Tibial artery (tissue), 4 donors: ENCODE measurements around the gene CDH6.

ENCODE experiments used
- DNase-seq, 2 donors: peaks; one replicate each; pipeline ENCODE4 v3.0.0-alpha.2; 2019
- H3K27ac ChIP-seq, 2 donors: fragments of 200-600 bp; sonication (generic) in 1 of 2; 1 replicate in 1 of 2; 2 replicates in 1 of 2; pipeline ENCODE4 v1.5.1; 2018 to 2019; ENCODE audit warnings: mild to moderate bottlenecking in 1 of 2
- H3K27me3 ChIP-seq, 2 donors: fragments of 200-600 bp; sonication (generic) in 1 of 2; one replicate each; pipeline versions ENCODE4 v1.5.1 to v1.6.0; 2016 to 2019
- H3K36me3 ChIP-seq, 3 donors: fragments of 200-600 bp; sonication (generic) in 2 of 3; one replicate each; pipeline ENCODE4 v1.5.1; 2016 to 2019; ENCODE audit warnings: mild to moderate bottlenecking in 2 of 3
- H3K4me1 ChIP-seq, 4 donors: fragments of 200-600 bp; sonication (generic) in 2 of 4; 1 replicate in 3 of 4; 2 replicates in 1 of 4; pipeline ENCODE4 v1.5.1; 2016 to 2019
- H3K4me3 ChIP-seq, 2 donors: fragments of 200-600 bp; sonication (generic) in 1 of 2; 1 replicate in 1 of 2; 2 replicates in 1 of 2; pipeline ENCODE4 v1.5.1; 2018 to 2019; ENCODE audit warnings: mild to moderate bottlenecking in 2 of 2
- H3K9me3 ChIP-seq, 3 donors: fragments of 200-600 bp; sonication (generic) in 1 of 3; one replicate each; pipeline ENCODE4 v1.5.1; 2016 to 2019
- CTCF ChIP-seq, 2 experiments: fragments of 200-600 bp in 1 of 2; fragments of 450-650 bp in 1 of 2; IDR thresholded peaks; one replicate each; pipeline ENCODE4 v1.5.1; 2017 to 2019; ENCODE audit warnings: antibody characterized with exemption in 2 of 2, mild to moderate bottlenecking in 1 of 2, moderate library complexity in 1 of 2
- intact Hi-C: fragments of 100-400 bp; cut with DNase I; formaldehyde crosslinking; loops from one replicate; pipeline ENCODE4 v1.15.0; 2023; ENCODE audit warnings: low total_unique reads

CDH6 gene

GRCh38 chr5:31157720-31158119 is 35.8 kb upstream of the CDH6 start:
- Histone ChIP-seq H3K9me3 (no peaks in the 10 kb centered on the region), H3K27me3 (no peaks in the 10 kb centered on the region), H3K4me1 (peaks cover 0 to 24% (median 2%) of the 10 kb centered on the region in 4 donors), H3K4me3 (no peak overlapping the region), H3K27ac (no peak overlapping the region), H3K36me3 (no peaks in the 10 kb centered on the region)
- intact Hi-C loops = no loop called here
- TF ChIP-seq CTCF (IDR thresholded peaks at IDR 0.05) = no peak
- no peak for DNase-seq

DNA sequence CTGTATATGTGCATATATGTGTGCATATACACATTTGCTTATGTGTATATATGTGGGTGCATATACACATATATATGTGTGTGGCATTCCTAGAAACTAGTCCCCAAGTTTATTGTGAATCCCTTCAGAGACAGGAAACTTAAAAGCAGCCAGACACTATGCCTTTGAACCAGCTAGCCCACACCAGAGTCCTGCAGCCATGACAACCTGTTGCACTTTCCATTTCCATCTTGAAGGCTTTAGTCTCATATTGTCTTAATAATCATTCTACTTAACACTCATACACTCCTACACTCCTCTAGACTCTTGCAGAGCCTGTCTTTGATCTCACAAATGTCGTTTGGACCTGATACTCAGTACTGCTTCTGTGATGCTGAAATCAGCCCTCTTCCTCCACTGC is 34.8 kb upstream of the CDH6 start:
- peaks cover 0 to 24% (median 2%) of the 10 kb centered on the region in 4 donors for H3K4me1 ChIP-seq
- no peak overlapping the region for H3K27ac ChIP-seq
- DNase-seq = no peak
- no peaks in the 10 kb centered on the region for H3K36me3 ChIP-seq
- no peak for TF ChIP-seq CTCF (IDR thresholded peaks at IDR 0.05)
- H3K27me3 ChIP-seq = no peaks in the 10 kb centered on the region
- no peak overlapping the region for H3K4me3 ChIP-seq
- intact Hi-C loops = no loop called here
- no peaks in the 10 kb centered on the region for H3K9me3 ChIP-seq

DNA sequence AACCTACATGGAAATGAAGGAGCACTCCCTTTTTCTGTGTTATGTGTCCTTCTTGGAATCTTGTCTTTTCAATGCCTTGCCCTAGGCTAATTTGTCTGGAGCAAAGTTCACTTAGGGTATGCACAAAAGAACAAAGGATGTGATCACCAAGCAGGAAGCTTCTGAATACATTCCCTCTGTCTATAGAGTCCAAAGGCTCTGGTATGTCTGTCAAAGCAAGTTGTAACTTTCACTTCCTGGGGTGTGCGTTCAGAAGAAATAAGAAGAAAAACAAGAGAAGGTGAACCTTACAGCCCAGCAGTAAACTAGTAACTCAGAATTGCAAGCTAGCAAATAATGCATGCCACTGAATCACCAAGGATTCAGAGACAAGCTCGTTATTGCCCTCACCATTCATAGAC is 31.7 kb upstream of the CDH6 start:
- intact Hi-C loops = no loop called here
- DNase-seq = no peak
- H3K27ac ChIP-seq = peak overlapping the region in 1 of 2 donors; percentile 9
- no peaks in the 10 kb centered on the region for H3K9me3 ChIP-seq
- no peaks in the 10 kb centered on the region for H3K27me3 ChIP-seq
- peaks cover 0 to 24% (median 2%) of the 10 kb centered on the region in 4 donors for H3K4me1 ChIP-seq
- no peak for TF ChIP-seq CTCF (IDR thresholded peaks at IDR 0.05)
- H3K36me3 ChIP-seq = no peaks in the 10 kb centered on the region
- H3K4me3 ChIP-seq = no peak overlapping the region

GRCh38 chr5:31165729-31166128 is 27.8 kb upstream of the CDH6 start:
- H3K4me1 ChIP-seq = peaks cover 0 to 14% (median 2%) of the 10 kb centered on the region in 4 donors
- no peak overlapping the region for H3K27ac ChIP-seq
- H3K9me3 ChIP-seq = no peaks in the 10 kb centered on the region
- no peak for DNase-seq
- TF ChIP-seq CTCF (IDR thresholded peaks at IDR 0.05) = no peak
- H3K4me3 ChIP-seq = no peak overlapping the region
- intact Hi-C loops = no loop called here
- H3K27me3 ChIP-seq = no peaks in the 10 kb centered on the region
- H3K36me3 ChIP-seq = no peaks in the 10 kb centered on the region

DNA sequence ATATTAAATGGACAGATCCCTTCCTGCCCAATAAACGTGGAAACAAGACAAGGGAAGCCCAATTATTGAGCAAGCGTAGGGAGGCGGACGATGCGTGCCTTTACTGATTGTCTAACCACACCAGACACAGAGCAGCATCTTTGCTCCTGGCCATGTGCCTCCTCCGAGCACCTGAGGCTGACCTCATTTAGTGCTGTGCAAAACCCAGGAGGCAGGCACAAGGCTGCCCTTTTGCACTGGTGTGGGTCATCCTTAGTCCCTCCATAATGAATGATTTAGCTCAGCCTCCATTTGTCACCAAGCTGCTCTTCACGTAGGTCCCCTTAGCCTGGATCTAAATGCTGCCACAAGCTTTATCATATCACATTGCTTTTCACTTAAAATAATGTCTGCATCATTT is 24.1 kb upstream of the CDH6 start:
- no peak for DNase-seq
- Histone ChIP-seq H3K9me3 (no peaks in the 10 kb centered on the region), H3K4me3 (no peak overlapping the region), H3K27ac (no peak overlapping the region), H3K4me1 (no peaks in the 10 kb centered on the region), H3K27me3 (no peaks in the 10 kb centered on the region), H3K36me3 (no peaks in the 10 kb centered on the region)
- intact Hi-C loops = no loop called here
- TF ChIP-seq CTCF (IDR thresholded peaks at IDR 0.05) = no peak

- Histone ChIP-seq H3K36me3 (no peaks in the 10 kb centered on the region), H3K9me3 (no peaks in the 10 kb centered on the region), H3K4me1 (no peaks in the 10 kb centered on the region), H3K27me3 (no peaks in the 10 kb centered on the region), H3K4me3 (no peak overlapping the region), H3K27ac (no peak overlapping the region)
- intact Hi-C loops = no loop called here
- no peak for DNase-seq
- TF ChIP-seq CTCF (IDR thresholded peaks at IDR 0.05) = no peak
These were observed 20.6 kb upstream of the CDH6 start for GRCh38 chr5:31172881-31173280.
